ENCODE data around the gene DNAAF8. TPM values are rescaled to one million over a fixed set of nuclear protein-coding genes. Genes with fewer than 3 reads are reported as not detected.

The DNAAF8 gene
- total RNA-seq, 3 donors from 2014 or later: 0.16 to 0.47 (median 0.25) TPM

DNA sequence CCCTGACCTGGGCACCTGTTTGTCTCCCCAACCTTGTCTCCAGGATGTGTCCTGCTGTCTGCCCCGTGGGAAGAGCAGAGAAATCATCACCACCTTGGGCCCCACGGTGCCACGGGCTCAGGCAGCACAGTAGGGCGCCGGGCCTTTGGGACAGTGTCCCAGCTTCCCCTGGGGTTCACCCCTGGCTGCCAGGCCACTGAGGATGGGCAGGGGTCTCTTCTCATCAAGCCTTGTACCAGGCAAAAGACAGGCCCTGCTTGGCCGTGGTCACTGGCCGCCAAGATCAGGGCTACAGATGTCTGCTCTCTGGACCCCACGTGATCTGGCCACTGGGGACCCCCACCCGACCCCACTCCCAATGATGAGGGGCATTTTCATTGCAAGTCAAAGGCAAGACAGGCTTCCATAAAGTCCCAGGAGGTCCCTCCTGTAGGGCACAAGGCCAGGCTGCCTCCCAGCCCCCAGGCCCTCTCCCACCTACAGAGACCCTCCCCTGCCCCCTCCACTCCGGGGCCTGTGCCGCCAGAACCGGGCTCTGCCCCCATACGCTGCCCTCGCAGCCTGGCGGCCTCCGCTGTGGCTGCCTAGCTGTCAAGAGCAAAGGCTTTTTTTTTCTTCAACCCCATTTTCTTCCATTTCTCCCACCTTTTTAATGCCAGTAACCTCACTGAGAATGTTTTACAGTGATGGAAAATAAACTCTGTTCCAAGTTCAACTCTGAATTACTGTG, 14.5 kb downstream of the DNAAF8 start:
- H3K4me1 Mint-ChIP-seq (ENCODE audit: low read depth): peaks cover 8% of the 10 kb centered on the region
- H3K9me3 Mint-ChIP-seq: no peaks in the 10 kb centered on the region
- DNase-seq (no peak), ATAC-seq (no peak)
- no peaks in the 10 kb centered on the region for H3K27me3 Mint-ChIP-seq (ENCODE audit: low read depth)
- peaks cover 6% of the 10 kb centered on the region for H3K36me3 Mint-ChIP-seq (ENCODE audit: insufficient read depth)
- no peak overlapping the region for H3K4me3 Mint-ChIP-seq

DNA sequence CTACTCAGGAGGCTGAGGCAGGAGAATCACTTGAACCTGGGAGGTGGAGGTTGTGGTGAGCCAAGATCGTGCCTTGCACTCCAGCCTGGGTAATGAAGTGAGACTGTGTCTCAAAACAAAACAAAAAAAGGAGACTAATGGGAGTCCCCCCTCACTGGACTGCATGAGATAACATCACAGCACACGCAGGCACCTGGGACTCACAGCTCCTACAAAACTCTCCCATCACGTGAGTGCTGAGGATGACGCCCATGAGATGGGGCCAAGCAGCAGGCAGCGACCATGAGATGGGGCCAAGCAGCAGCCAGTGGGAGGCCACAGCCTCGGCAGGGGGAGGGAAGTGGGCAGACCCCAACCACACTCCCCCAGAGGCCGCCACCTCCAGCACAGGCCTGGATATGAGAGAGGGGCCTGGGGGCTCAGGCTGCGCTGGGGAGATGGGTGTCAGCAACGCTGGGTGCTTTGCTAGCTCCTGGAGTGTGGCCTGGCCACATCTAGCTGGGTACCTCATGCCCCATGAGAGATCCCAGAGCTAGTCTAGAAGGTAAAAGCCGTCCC, 15.4 kb downstream of the DNAAF8 start:
- H3K4me3 Mint-ChIP-seq: no peak overlapping the region
- peaks cover 8% of the 10 kb centered on the region for H3K4me1 Mint-ChIP-seq (ENCODE audit: low read depth)
- H3K9me3 Mint-ChIP-seq: no peaks in the 10 kb centered on the region
- peaks cover 8% of the 10 kb centered on the region for H3K36me3 Mint-ChIP-seq (ENCODE audit: insufficient read depth)
- no peak for DNase-seq
- no peaks in the 10 kb centered on the region for H3K27me3 Mint-ChIP-seq (ENCODE audit: low read depth)
- no peak for ATAC-seq

DNA sequence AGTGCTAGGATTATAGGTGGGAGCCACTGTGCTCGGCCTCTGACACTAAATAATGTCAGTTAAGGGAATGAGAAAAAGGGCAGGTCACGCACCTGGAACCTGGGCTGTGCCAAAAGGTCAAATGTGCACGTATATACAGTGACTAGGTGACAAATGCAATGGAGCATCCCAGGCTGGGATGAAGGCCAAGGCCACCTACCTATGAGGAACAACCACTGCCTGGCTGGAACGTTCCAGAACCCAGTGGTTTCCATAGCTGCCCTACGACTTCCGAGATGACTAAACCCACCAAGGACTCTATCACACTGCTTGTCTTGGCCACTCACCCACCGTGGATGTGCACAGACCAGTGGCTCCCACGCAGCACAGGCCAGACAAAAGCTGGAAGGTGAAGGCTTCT, 16.6 kb downstream of the DNAAF8 start:
- no peaks in the 10 kb centered on the region for H3K9me3 Mint-ChIP-seq
- peaks cover 8% of the 10 kb centered on the region for H3K4me1 Mint-ChIP-seq (ENCODE audit: low read depth)
- no peaks in the 10 kb centered on the region for H3K27me3 Mint-ChIP-seq (ENCODE audit: low read depth)
- ATAC-seq: no peak
- peaks cover 15% of the 10 kb centered on the region for H3K36me3 Mint-ChIP-seq (ENCODE audit: insufficient read depth)
- DNase-seq: no peak
- no peak overlapping the region for H3K4me3 Mint-ChIP-seq

DNA sequence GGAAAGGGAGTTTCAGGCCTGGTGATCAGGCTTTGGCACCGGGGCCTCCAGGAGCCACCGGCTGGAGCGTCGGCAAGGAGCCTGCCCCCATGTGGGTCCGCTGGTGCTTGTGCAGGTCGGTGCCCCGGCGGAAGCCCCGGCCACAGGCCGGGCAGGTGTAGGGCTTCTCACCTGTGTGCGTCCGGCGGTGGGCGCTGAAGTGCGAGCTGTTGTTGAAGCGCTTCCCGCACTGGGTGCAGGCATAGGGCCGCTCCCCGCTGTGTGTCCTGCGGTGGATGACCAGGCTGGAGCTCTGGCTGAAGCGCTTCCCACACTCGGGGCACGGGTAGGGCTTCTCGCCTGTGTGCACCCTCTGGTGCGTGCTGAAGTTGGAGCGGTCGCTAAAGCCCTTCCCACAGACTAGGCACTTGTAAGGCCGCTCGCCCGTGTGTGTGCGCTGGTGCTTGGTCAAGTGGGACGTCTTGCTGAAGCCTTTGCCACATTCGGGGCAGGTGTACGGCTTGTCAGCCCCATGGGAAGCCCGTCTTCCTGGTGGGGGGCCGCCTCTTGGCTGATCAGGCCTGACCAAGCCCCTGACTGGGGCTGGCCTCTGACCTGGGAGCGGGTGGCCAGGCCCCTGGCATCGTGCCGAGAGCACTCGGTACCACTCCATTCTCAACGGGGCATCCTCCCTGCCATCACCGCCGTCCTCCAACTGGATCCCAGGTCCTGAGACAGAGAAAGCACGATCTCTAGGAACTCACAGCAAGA, 18.2 kb downstream of the DNAAF8 start:
- H3K27me3 Mint-ChIP-seq (ENCODE audit: low read depth): no peaks in the 10 kb centered on the region

DNA sequence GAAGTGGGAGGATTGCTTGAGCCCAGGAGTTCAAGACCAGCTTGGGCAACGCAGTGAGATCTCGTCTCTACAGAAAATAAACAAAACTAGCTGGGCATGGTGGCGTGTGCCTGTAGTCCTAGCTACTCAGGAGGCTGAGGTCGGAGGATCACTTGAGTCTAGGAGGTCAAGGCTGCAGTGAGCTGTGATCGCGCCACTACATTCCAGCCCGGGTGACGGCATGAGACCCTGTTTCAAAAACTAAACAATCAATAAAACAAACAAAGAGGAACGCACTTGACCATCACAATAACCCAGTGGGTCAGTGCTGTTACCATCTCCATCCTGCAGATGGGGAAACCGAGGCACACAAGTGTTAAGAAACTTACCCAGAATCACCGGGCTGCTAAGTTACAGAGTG, 18.9 kb downstream of the DNAAF8 start:
- ATAC-seq (no peak), DNase-seq (no peak)
- Mint-ChIP-seq H3K27me3 (ENCODE audit: low read depth) (no peaks in the 10 kb centered on the region), H3K4me1 (ENCODE audit: low read depth) (peaks cover 3% of the 10 kb centered on the region), H3K36me3 (ENCODE audit: insufficient read depth) (peaks cover 16% of the 10 kb centered on the region), H3K4me3 (no peak overlapping the region), H3K9me3 (no peaks in the 10 kb centered on the region)

More for the DNA sequence above, 18.2 kb downstream of the DNAAF8 start:
- H3K4me1 Mint-ChIP-seq (ENCODE audit: low read depth): peaks cover 8% of the 10 kb centered on the region
- no peak overlapping the region for H3K4me3 Mint-ChIP-seq
- ATAC-seq (no peak), DNase-seq (no peak)
- H3K36me3 Mint-ChIP-seq (ENCODE audit: insufficient read depth): peaks cover 16% of the 10 kb centered on the region
- H3K9me3 Mint-ChIP-seq: no peaks in the 10 kb centered on the region

DNA sequence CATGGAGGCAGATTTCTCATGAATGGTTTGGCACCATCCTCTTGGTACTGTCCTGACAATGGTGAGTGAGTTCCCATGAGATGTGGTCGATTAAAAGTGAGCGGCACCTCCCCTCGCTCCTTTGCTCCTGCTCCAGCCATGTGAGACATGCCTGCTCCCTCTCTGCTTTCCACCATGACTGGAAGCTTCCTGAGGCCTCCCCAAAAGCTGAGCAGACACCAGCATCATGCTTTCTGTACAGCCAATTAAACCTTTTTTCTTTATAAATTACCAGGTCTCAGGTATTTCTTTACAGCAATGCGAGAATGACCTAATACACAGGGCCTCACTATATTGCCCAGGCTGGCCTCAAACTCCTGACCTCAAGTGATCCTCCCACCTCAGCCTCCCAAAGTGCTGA, 20.5 kb downstream of the DNAAF8 start:
- peaks cover 26% of the 10 kb centered on the region for H3K36me3 Mint-ChIP-seq (ENCODE audit: insufficient read depth)
- no peaks in the 10 kb centered on the region for H3K9me3 Mint-ChIP-seq
- H3K27me3 Mint-ChIP-seq (ENCODE audit: low read depth): no peaks in the 10 kb centered on the region
- no peaks in the 10 kb centered on the region for H3K4me1 Mint-ChIP-seq (ENCODE audit: low read depth)
- no peak for ATAC-seq
- no peak overlapping the region for H3K4me3 Mint-ChIP-seq
- no peak for DNase-seq

DNA sequence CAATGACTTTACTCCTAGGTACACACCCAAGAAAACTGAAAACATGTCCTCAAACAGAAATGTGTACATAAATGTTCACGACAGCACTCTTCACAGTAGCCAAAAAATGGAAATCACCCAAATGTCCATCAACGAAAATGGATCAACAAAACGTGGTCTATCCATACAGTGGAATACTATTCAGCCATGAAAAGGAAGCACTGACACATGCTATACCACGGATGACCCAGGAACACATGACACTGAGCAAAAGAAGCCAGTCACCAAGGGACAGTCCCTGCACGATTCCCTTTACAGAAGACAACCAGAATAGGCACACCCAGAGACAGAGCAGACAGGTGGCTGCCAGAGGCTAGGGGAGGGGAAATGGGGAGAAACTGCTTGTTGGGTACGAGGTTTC, 21.4 kb downstream of the DNAAF8 start:
- no peak for DNase-seq
- Mint-ChIP-seq H3K9me3 (no peaks in the 10 kb centered on the region), H3K4me3 (no peak overlapping the region), H3K4me1 (ENCODE audit: low read depth) (no peaks in the 10 kb centered on the region), H3K27me3 (ENCODE audit: low read depth) (no peaks in the 10 kb centered on the region), H3K36me3 (ENCODE audit: insufficient read depth) (peaks cover 33% of the 10 kb centered on the region)
- ATAC-seq: no peak

DNA sequence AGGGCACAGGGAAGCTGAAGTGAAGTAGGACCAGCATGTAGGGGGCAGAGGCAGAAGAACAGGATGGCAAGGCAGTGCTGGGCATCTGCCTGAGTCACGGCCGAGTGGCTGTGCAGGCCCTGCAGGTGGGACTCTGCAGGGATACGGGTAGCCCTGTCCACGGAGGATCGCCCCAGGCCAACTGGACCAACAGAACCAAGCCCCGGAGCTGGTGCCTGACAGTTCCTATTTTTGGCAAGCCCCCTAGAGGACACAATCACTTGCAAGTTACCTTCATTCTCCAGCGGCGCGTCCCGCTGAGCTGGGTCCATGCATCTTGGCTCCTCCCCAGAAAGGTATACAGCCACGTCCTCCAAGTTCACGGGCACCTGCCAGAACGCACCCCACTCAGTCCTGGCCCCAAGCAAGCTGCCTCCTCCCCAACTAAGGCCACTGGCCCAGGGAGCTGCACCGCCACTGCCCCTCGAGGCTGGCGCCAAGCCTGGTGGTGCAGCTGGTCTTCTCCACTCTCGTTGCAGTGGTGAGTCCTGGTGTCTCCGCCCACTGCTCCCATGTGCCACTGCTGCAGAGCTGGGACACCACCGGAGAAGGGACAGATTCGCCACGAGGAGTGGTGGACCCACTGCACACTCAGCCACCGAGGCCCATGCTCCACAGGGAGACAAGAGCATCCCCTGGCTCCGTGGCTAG, 26.0 kb downstream of the DNAAF8 start:
- no peaks in the 10 kb centered on the region for H3K9me3 Mint-ChIP-seq
- no peaks in the 10 kb centered on the region for H3K27me3 Mint-ChIP-seq (ENCODE audit: low read depth)
- no peak overlapping the region for H3K4me3 Mint-ChIP-seq
- H3K36me3 Mint-ChIP-seq (ENCODE audit: insufficient read depth): peaks cover 30% of the 10 kb centered on the region
- DNase-seq (no peak), ATAC-seq (no peak)
- H3K4me1 Mint-ChIP-seq (ENCODE audit: low read depth): no peaks in the 10 kb centered on the region

DNA sequence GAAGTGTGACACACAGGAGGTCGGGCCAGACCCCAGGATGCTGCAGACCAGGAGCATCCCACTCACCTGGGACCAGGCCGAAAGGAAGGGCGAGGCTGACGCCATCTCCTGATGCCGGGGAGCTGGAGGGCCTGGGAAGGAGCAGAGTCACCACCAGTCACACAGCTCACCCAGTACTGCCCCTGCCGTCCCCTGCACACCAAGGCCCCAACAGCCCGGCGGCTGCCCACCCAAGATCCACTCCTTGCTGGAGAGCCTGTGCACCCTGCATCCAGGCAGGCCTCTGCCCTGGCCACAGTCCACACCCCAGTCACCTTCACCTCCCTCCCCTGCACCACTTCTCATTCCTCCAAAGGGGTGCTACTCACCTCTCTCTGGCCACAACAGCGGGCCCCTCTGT, 27.9 kb downstream of the DNAAF8 start:
- ATAC-seq (no peak), DNase-seq (no peak)
- Mint-ChIP-seq H3K4me1 (ENCODE audit: low read depth) (peaks cover 10% of the 10 kb centered on the region), H3K36me3 (ENCODE audit: insufficient read depth) (peaks cover 23% of the 10 kb centered on the region), H3K4me3 (no peak overlapping the region), H3K9me3 (no peaks in the 10 kb centered on the region), H3K27me3 (ENCODE audit: low read depth) (no peaks in the 10 kb centered on the region)

DNA sequence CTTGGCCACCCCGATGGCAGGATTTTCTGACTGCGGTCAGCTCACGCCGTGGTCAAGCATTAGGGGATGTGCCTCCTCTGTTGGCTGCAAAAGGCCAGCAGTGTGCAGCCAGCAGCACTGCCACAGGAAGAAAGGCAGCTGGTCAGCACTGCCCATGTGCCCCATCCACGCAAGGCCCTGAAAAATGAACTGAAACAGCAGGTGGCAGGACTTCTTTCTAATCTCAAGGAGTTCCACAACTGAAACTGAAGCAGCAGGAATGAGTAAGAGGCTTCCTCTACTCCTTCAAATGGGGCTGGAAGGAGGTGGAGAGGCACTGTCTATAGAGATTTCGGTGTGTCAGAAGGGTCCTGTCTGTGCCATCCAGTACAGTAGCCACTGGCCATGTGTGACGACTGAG, 29.5 kb downstream of the DNAAF8 start:
- ATAC-seq: no peak
- no peak for DNase-seq
- Mint-ChIP-seq H3K4me3 (no peak overlapping the region), H3K9me3 (no peaks in the 10 kb centered on the region), H3K27me3 (ENCODE audit: low read depth) (no peaks in the 10 kb centered on the region), H3K4me1 (ENCODE audit: low read depth) (peaks cover 22% of the 10 kb centered on the region), H3K36me3 (ENCODE audit: insufficient read depth) (peaks cover 18% of the 10 kb centered on the region)

DNA sequence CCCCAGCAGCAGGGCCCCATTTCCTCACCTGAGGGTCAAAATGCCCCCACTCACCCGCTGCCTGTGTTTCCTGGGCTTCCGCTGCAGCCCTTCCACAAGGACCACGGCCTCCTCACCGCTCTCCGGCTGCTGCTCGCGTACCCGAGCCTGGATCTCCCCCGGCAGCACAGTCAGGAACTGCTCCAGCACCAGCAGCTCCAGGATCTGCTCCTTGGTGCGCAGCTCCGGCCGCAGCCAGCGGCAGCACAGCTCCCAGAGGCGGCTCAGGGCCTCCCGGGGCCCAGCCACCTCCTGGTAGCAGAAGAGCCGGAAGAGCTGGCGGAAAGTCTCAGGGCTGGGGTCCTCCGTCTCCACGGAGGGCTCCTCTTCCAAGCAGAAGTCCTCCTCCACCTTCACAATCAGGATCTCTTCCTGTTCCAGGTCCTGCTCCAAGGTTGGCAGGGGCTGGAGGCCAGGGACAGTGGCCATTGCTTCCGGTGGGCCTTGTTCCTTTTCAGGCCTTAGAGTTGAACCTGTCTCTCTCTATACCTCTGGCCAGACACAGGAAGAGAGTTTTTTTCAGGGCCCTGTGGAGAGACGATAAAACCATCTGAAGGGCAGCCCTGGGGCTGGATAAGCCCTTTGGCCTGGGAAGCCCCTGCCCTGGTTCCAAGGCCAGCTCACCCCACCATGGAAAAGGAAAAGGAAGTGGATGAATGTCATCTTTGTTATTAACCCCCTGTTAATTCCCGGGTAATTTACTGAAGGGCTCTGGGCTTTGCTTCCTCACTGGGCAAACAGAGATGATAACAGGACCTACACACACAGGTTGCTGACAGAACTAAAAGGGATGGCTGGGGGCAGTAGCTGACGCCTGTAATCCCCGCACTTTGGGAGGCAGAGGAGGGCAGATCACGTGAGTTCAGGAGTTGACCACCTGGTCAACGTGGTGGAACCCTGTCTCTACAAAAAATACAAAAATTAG, 31.5 kb downstream of the DNAAF8 start:
- Mint-ChIP-seq H3K27me3 (ENCODE audit: low read depth) (no peaks in the 10 kb centered on the region), H3K9me3 (no peaks in the 10 kb centered on the region)

DNA sequence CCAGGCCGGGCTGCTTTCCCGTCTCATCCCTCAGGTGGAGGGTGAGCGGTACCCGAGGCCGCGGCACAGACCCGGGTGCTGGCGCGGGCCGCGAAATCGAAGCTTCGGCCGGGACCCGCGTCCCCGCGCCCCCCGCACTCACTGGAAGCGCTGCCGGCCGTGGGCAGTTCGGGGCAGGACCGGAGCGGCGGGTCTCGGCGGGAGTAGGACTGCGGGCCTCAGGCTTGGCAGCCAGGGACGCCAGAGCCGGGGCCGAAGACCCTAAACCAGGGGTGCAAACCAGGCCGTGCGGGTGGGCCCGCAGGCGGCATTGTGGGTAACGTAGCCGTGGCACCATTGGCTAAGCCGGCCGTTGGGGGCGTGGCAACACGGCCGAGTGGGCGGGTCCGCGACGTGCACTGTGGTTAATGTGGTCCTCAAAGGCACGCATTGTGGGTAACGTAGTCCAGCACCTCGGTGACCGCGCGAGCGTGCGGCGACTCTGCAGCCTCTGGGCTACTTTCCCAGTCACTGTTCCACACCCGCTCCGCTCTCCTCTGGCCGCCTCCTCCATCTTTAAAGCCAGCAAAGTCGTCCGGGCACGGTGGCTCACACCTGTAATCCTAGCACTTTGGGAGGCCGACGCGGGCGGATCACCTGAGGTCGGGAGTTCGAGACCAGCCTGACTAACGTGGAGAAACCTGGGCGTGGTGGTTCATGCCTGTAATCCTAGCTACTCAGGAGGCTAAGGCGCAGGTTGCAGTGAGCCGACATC, 32.7 kb downstream of the DNAAF8 start, which contains the start of gene ZNF500:
Gene ZNF500 (minus strand): TSS at position 288 of the 754 bp plus-strand sequence. CDS start 1,184 bp downstream, outside the sequence.
- DNase-seq (peak; percentile 98), ATAC-seq (peak; percentile 94)
- no peaks in the 10 kb centered on the region for H3K9me3 Mint-ChIP-seq
- H3K27me3 Mint-ChIP-seq (ENCODE audit: low read depth): no peaks in the 10 kb centered on the region
- peaks cover 4% of the 10 kb centered on the region for H3K36me3 Mint-ChIP-seq (ENCODE audit: insufficient read depth)
- peak within 1 kb of the TSS; percentile 89 for H3K4me3 Mint-ChIP-seq
- H3K4me1 Mint-ChIP-seq (ENCODE audit: low read depth): peaks cover 29% of the 10 kb centered on the region

More for the DNA sequence above, 31.5 kb downstream of the DNAAF8 start:
- Mint-ChIP-seq H3K36me3 (ENCODE audit: insufficient read depth) (peaks cover 5% of the 10 kb centered on the region), H3K4me1 (ENCODE audit: low read depth) (peaks cover 29% of the 10 kb centered on the region), H3K4me3 (peak overlapping the region; percentile 84)
- ATAC-seq: no peak
- no peak for DNase-seq
